Measurements from ENCODE around the gene CADM1.

DNA sequence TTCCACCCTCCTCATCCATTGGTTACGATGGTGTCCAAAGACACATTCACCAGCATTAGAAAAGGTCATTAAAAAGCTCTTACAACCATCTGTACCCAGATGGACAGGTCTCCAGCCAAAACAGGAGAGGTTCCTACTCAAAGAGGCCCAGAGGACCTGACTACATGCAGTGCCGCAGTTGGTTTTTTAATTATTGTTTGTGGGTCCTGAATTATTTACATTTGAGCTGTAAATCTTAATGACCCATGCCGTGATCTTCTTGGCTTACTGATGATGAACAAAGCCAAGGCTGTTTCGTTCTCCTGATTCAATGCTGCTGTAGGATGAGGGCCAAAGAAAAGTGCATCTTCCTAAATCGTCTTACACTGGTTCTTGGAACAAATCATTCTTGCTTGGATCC lies 83.7 kb downstream of the CADM1 start:
- TF ChIP-seq GATA1 (IDR thresholded peaks at IDR 0.05; ENCODE audit: low read depth, low read length) (no peak), POLR2A (IDR thresholded peaks at IDR 0.05; ENCODE audit: low read length) (no peak)
